Measurements from ENCODE around the gene INTS4.
"Not testable (repeated sequence)": the region's sequence is repeated elsewhere in the genome, so short reads cannot be mapped to it uniquely, and the experiment has no call there.

The INTS4 gene

DNA sequence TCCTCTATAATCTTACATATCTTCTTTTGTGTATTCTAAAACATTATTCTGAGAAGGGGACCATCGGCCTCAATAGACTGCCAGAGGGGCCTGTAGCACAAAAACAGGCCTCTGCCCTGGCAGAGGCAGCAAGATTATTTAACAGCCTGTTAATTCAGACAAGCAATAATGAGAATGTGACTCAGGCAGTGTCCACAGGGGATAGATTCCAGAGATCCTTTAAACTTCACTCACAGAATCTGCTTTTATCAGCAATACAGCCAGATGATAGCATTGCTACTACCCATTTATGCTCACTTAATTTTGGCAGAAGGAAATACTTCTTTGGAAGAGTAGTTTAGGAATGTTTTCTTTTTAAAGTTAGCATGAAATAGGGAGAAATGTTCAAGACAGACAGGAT is 128.7 kb downstream of the INTS4 start:
- TF ChIP-seq, protein P1, sequence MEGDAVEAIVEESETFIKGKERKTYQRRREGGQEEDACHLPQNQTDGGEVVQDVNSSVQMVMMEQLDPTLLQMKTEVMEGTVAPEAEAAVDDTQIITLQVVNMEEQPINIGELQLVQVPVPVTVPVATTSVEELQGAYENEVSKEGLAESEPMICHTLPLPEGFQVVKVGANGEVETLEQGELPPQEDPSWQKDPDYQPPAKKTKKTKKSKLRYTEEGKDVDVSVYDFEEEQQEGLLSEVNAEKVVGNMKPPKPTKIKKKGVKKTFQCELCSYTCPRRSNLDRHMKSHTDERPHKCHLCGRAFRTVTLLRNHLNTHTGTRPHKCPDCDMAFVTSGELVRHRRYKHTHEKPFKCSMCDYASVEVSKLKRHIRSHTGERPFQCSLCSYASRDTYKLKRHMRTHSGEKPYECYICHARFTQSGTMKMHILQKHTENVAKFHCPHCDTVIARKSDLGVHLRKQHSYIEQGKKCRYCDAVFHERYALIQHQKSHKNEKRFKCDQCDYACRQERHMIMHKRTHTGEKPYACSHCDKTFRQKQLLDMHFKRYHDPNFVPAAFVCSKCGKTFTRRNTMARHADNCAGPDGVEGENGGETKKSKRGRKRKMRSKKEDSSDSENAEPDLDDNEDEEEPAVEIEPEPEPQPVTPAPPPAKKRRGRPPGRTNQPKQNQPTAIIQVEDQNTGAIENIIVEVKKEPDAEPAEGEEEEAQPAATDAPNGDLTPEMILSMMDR (conservative IDR thresholded peaks at IDR 0.05) = no peak
- TF ChIP-seq ZFX (IDR thresholded peaks at IDR 0.05) = no peak
- H3K27ac ChIP-seq = no peak overlapping the region

DNA sequence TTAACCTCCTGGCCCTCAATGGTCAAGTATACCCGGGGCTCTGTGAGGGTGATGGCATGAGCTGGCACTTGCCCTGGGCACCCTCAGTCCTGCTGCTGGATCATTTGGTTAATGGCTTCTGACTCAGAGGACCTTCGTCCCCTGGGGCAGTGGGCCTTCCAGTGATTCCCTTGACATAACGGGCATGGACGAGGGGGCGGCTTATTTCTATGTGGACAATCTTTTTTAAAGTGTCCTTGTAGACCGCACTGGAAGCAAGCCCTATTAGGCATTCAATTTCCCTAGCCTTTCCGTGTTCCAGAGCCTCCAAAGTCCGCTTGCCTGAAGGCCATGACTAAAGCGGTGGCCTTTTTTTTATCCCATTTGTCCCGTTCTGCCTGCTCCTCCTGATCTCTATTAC is 133.0 kb downstream of the INTS4 start:
- H3K27ac ChIP-seq = not testable (repeated sequence)

DNA sequence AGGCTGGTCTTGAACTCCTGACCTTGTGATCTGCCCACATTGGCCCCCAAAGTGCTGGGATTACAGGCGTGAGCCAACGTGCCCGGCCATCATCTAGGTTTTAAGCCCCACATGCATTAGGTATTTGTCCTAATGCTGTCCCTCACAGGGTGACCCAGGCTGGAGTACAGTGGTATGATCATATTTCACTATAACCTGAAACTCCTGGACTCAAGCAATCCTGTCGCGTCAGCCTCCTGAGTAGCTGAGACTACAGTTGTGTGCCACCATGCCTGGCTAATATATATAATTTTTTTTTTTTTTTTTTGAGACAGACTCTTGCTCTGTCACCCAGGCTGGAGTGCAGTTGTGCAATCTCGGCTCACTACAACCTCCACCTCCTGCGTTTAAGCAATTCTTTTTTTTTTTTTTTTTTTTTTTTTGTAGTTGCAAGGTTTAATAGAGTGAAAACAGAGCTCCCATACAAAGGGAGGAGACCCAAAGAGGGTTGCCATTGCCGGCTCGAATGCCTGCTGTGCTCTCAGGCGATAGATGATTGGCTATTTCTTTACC is 136.5 kb downstream of the INTS4 start:
- not testable (repeated sequence) for H3K27ac ChIP-seq

DNA sequence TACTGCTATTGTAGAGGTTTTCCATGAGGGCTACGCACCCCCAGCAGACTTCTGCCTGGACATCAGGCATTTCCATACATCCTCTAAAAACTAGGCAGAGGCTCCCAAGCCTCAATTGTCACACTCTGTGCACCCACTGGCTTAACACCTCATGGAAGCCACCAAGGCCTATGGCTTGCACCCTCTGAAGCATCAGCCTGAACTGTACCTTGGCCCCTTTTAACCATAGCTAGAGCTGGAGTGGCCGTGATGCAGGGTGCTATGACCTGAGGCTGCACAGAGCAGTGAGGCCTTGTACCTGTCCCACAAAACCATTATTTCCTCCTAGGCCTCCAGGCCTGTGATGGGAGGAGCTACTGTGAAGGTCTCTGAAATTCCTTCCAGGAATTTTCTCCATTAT is 139.6 kb downstream of the INTS4 start:
- TF ChIP-seq ZFX (IDR thresholded peaks at IDR 0.05) = no peak
- TF ChIP-seq, protein P1 (conservative IDR thresholded peaks at IDR 0.05) = no peak
- no peak overlapping the region for H3K27ac ChIP-seq

DNA sequence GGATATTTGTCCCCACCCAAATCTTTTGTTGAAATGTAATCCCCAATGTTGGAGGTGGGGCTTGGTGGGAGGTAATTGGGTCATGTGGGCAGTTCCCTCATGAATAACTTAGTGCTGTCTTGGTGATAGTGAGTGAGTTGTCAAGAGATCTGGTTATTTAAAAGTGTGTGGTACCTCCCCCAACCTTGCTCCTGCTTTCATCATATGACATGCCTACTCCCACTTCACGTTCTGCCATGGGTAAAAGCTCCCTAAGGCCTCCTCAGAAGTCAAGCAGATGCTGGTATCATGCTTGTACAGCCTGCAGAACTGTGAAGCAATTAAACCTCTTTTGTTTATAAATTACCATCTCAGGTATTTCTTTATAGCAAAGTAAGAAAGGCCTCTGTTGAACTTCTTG is 143.0 kb downstream of the INTS4 start:
- H3K27ac ChIP-seq = no peak overlapping the region
- TF ChIP-seq ZFX (IDR thresholded peaks at IDR 0.05) = no peak
- TF ChIP-seq, protein P1 (conservative IDR thresholded peaks at IDR 0.05) = no peak

DNA sequence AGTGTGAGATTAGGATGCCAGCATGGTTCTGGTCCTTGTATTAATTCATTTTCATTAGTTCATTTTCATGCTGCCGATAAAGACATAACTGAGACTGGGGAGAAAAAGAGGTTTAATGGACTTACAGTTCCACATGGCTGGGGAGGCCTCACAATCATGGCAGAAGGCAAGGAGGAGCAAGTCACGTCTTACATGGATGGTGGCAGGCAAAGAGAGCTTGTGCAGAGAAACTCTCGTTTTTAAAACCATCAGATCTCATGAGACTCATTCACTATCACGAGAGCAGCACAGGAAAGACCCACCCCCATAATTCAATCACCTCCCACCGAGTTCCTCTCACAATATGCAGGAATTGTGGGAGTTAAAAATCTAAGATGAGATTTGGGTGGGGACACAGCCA is 150.8 kb downstream of the INTS4 start:
- not testable (repeated sequence) for H3K27ac ChIP-seq

DNA sequence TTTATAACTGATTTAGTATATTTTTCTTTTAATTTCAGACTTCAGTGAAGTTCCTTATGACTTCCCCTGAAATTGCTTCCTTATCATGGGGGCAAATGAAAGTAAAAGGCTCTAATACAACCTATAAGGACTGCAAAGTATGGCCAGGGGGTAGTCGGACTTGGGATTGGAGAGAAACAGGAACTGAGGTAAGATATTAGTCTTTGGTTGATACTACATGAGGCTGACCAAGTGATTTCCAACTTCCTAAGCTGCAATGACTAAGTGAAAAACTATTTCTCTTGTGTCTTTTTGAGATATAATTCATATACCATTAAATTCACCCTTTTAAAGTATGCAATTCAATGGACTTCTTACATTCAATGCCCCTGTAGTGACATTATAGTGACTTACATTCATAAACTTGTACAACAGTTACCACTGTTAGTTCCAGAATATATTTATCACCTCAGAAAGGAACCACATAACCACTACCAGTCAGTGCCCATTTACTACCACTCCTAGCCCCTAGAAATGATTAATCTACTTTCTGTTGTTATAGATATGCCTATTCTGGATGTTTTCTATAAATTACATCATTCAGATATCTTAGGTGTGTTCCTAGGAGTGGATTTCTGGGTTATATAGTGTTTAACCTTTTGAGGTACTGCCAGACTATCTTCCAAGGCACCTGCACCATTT is 151.9 kb downstream of the INTS4 start:
- H3K27ac ChIP-seq = no peak overlapping the region
- TF ChIP-seq, protein P1 (conservative IDR thresholded peaks at IDR 0.05) = no peak
- no peak for TF ChIP-seq ZFX (IDR thresholded peaks at IDR 0.05)

DNA sequence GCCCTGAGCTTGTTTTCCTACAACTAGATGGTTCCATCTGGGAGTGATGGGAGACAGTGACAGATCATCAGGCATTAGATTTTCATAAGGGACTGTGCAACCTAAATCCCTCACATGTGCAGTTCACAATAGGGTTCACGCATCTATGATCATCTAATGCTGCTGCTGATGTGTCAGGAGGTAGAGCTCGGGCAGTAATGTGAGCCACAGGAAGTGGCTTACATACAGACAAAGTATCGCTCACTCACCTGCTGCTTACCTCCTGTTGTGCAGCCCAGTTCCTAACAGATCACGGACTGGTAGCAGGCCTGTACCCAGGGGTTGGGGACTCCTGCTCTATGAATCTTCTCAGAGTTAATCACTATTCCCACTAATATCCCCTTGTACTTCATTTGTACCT is 161.2 kb downstream of the INTS4 start:
- H3K27ac ChIP-seq = no peak overlapping the region
- TF ChIP-seq, protein P1 (conservative IDR thresholded peaks at IDR 0.05) = no peak
- no peak for TF ChIP-seq ZFX (IDR thresholded peaks at IDR 0.05)

DNA sequence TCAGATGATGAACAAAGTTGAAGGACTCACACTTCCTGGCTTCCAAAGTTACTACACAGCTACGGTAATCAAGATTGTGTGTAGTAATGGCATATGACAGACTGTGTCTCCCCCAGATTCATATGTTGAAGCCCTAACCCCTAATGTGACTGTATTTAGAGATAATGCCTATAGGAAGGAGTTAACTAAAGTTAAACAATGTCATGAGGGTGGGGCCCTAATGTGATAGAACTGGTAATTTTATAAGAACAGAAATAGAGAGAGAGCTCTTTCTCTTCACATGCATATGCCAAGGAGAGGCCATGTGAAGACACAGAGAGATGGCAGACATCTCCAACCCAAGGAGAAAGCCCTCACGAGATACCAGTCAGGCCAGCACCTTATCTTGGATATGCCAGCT is 165.5 kb downstream of the INTS4 start:
- TF ChIP-seq, protein P1 (conservative IDR thresholded peaks at IDR 0.05) = no peak
- no peak for TF ChIP-seq ZFX (IDR thresholded peaks at IDR 0.05)
- H3K27ac ChIP-seq = no peak overlapping the region

Measured in C4-2B (cell line).